GM21737 (cell line): ENCODE data around the gene SUFU.

ENCODE experiments used
- ATAC-seq: cut with Tn5 transposase; IDR thresholded peaks from one replicate; pipeline ENCODE4 v1.9.1; 2021; ENCODE audit warnings: mild to moderate bottlenecking, moderate library complexity; ENCODE audit not compliant: unreplicated experiment

SUFU gene

DNA sequence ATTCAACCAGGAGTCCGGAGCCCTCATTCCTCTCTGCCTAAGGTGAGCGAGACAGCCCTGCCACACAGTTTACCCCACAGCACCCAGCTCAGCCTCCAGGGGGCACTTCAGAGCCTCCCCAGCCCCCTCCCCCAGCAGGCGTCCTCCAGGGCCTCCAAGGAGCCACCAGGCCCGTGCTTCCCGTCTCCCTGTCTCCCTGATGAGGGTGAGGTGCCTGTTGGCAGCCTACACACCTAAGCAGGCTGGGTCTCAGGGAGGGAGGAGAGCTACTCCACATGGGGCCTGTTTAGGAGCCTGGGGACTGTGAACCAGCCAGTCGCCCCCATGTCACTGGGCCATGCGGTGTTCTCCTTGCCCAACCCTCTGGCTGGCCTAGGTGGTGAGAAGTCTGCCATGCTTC is 111.6 kb downstream of the SUFU start:
- ATAC-seq, result no peak

DNA sequence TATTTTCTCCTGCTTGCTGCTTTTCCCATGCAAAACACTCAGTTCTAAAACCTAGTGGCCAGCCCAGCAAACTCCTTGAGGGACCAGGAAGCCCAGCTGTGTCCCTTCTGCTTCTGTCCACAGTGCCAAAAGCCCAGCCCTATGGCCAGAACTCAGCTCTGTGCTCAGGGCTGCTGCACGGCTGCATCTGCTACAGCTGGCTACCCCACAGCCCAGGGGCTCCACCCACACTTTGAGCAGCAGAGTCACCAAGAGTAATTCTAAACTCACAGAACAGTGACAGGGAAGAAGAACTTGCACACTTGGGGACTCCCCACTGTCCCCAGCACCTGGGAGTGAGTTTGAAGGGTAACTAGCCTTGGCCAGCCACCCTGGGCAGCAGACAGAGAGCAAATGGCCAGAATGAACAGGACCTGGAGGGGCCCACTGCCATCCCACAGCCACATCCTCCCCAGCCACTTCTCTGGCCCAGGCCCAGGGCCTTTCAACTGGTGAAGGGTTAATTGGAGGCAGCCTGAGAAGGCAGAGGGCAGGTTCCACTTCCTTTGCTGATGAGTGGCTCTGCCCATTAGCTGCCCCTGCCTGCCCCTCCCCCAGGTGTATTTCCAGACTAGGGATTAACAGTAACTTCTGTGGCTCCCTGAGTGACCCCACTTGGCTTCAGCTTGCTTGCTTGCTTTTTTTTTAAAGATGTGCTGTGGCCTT is 112.4 kb downstream of the SUFU start:
- ATAC-seq, result no peak

DNA sequence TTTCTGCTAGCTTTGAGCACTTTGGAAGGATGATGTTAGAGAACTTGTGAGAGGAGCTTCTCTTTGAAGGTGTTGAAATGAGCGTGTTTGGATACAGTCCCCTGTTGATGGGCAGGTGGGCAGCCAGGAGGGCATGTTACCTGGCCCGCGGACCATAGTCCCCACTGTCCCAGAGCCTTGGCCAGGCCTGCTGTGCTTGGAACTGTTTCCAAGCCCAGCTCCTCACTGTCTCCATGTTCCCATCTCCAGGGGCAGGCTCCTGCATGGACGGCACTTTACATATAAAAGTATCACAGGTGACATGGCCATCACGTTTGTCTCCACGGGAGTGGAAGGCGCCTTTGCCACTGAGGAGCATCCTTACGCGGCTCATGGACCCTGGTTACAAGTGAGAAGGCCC is 113.3 kb downstream of the SUFU start:
- no peak for ATAC-seq

DNA sequence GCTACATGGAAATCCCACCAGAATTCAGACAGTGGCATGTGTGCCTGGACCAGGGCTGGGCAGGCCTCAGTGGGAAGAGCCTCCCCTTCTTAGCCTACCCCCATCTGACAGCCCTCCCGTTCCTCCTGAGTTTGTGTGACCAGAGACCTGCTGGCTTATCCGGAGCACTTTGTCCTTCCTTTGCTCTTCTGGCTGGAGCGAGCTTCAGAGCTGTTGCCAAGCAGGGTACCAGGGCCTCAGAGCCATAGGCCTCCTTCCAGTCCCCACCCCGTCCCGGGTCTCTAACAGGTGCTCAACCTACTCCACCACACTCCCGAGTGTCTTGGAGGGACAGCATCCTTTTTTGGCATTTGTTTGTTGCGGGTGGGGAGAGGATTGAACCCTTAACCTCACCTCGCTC is 114.0 kb downstream of the SUFU start:
- no peak for ATAC-seq

DNA sequence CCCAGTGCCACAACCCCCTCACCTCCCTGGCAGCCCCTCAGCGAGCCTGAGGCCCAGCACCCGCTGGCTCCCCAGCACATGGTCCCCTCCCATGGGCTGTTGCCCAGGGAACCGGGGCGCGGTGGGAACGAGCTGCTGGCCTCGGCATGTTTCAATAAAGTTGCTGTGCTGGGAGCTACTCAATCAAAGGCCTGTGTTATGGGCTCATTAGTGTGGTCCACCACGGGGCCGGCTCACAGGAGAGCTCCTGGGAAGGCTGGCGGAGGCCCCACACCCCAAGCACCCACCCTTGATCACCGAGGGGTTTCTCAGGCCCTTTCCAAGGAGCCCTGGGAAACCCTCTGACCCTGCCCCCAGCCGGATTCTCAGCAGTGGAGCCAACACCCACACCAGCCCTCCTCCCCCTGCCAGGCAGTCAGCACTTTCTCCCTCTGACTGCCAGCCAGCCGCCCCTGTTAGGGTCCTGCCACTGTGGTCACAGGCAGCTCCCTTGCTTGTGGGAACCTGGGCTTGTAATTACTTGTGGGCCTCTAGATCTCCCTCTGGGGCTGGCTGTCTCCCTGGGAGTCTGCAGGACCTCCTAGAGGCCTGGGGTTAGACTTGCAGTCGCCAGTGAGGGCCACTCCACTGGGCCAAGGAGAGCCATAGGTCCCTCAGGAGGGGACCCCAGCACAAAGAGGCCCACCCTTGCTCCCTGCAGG is 115.7 kb downstream of the SUFU start:
- no peak for ATAC-seq

DNA sequence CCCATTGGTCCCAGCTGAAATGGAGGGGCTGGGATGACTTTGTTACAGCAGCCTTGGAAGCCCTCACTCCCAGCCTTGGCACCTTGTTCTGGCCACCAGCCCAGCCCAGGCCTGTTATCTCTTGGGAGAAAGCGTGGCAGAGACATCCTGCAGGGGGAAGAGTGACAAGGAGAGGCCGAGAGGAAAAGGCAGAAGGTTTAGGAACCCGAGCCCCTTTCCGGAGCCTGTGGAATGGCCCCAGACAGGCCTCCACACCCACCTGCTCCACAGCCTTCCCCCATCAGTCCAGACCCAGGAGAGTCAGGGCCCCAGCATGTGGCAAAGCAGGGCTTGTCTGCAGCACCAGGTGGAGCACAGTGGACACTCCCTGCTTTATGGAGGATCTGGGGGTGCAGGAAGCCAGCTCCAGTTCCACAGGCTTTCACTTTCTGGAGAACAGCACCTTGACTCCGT is 116.4 kb downstream of the SUFU start:
- ATAC-seq, result no peak

DNA sequence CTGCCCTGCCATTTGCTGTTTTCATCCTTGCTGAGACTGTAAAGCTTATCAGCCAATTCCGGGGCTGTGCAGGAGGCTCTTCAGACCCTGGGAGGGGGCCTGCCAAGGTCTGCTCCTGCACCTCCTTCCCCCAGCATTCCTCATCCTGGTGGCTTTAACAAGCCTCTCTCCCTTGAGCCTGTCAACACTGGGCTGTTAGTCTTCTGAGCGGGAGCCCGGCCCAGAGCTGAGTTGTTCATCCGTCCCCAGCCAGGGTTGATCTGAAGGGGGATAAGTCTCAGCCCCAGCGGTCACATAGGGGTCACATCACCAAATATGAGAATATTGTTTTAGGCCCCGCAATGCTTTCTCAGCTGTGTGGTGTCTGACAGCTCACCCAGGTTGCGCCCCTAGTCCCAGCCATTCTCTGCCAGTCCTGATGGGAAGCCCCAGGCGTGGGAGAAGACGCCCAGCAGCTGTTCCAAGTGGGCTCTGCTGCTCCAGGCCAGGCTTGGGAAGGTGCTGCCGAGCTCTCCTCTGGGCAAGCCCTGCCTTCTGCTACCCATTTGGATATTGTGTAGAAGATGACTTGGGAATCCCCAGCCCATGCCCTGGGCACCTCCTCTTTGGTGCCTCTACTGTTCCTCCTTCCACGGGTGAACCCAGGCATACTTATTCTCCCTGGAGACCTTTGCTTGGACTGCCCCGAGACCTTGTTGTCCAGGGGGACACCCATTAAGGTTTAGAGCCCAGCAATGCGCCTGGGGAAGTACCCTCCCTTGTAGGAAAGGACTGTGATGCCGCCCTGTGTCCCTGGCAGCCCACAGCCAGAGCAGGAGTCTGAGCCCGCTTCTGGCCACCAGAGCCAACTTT is 117.0 kb downstream of the SUFU start:
- ATAC-seq, result no peak

DNA sequence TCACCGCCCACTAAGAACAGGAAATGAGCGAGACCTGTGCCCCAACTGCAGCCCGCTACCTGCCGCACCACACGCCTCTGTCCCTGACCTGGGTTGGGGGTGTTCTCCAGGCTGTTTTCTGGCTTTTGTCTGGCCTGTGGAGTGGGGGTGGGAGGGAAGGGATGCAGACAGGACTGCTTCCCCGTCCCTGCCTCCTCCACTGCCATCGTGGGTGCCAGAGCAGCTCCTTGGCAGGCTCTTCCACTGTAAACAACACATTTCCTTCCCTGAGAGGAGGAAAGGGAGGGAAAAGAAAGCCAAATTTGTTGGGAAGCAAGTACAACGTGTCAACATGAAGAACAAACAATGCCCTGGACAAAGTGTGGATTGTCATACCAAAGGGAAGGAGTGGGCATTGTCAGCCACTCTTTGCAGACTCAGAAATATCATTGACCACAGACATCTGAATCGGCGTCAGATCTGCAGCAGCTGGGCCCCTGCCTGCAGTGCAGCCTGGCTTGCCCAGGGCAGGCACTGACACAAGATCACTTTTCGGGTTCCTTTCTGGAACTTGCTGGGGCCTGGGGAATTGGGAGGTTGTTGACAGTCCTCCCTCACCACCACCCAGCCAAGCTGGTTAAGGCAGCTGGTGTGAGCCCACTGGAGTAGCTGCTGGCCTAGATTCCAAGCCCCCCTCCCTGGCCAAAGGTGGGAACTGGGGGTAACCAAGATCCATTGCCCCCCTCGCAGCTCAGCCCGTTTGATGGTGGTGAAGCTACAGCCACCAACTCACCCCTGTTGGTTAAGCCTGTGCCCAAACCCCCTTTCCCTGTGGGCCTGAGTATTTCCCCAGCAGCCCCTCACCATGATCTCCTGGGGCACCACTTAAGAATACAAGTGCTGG is 117.9 kb downstream of the SUFU start:
- ATAC-seq, result no peak

DNA sequence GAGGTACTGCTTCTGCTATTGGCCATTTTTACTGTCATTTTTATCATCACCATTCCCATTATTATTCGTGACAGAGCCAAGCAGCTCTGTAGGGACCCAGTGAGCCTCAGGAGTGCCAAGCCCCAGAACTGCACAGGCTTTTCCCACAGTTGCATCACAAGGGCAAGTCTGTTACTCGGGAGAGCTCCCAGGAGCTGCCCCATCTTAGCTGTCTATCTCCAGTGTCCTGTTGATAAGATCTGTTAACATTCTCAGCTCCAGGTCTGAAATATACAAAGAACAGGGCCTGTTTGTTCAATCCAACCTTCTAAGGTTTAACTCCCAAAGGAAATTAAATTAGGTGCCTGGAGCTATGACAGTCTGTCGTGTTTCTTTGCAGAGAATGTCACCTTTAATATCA is 120.3 kb downstream of the SUFU start:
- ATAC-seq, result no peak

DNA sequence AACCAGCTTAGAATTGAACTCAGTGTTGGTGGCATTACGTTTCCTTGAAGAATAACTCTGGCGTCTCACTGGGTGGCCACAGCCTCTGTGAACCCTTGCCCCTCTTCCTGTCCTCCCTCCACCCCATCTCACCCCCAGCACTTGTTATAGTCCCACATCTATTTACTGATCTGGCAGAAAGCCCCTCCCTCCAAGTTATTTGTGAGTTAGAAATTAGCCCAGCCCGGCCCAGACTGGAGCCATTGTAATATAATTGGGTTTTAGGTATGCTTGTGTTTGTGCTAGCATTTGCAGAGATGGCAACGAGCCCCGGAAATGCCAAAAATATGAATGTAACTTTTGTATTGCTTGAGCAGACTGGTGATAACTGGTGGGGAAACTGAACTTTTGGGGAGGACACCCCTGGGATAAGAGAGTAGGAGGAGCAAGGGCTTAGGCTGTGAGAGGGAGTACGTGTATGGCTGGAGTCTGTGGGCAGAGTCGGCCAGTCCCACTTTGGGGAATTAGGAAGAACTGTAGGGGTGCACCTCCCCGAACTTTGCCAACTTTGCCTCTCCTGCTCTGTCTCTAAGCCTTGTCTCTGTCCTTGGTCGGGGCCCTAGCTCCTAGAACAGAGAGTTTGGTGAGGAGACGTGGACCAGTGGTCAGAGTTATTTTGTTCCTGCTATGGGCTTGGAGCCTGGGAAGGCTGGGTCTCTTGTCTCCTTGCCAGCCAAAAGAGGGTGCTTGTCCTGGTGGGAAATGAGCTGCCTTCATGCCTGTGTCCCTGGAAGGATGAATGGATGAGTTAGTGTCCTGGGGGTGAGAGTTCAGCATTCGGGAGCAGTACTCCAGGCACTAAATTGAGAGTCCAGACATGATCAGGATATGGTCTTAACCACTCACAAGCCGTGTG is 121.2 kb downstream of the SUFU start:
- ATAC-seq, result no peak

DNA sequence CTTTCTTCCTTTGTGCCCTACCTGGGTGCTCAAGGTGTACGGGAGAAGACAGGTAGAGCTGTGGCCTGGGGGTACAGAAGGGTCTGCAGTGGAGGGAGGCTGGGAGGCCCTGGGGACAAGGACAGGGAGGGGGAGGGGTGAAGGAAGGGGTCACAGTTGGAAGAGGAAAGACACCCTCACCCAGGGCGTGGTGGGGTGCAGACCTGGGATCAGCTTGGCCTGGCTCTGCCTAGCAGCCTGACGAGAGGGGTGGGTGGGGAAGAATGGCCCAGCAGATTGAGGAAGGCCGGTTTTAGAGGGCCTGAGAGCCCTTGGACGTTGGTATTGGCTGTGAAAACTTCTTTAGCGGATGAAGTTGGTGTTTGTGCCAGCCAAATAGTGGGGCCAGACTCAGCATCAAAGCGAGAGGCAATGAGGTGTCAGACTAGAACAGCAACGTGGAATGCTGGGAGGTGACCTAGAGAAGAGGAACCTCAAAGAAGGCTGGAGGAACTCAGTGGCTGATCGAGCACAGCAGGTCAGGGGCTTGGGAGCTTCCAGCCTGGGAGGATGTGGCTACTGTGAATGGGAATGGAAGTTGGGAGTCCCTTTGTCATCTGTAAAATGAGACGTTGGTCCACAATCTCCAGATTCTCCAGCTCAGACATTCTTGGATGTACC is 122.4 kb downstream of the SUFU start:
- no peak for ATAC-seq

DNA sequence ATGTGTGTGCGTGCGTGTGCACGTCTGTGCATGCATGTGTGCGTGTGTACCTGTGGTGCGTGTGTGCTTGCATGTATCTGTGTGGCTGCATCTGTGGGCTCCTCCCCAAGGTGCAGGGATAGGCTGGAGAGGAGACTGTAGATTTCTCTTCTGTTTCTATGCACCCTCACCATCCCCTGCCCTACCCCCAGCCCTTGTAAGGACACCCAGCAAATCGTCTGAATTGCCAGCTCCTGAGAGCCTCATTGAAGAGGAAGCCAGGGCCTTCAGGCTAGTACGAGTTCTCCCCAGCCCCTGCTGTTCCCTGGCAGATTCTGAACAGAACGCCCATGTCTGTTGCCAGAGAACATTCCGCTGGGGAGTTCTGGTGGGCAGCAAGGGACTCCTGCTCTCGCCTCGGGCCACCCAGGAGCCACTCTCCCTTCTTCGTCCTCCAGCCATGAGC is 123.5 kb downstream of the SUFU start:
- ATAC-seq, result no peak

DNA sequence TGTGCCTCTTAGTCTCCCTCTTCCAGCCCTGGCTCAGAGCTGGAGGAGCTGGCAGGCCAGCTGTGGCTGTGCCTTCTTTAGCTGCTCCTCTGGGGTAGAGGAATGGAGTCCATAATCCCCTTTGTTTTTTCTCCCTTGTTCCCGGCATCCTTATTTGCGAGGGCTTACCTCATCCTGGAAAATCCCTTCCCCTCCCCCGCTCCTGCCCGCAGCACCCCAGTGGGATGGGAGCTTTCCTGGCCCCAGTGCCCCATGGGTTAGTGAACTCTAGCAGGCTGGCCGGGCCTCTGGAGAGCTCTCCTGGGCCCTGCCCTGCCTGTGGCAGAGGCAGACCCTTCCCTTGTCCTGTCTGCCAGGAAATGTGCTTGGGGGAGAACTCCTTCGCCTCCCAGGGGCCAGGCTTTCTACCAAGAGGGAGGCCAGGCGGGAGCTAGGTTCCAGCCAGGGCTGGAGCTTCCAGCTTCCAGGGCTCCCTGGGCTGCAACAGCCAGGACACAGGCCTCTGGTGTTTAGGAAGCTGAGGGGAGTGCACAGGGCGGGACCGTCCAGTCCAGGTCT is 124.0 kb downstream of the SUFU start:
- no peak for ATAC-seq

DNA sequence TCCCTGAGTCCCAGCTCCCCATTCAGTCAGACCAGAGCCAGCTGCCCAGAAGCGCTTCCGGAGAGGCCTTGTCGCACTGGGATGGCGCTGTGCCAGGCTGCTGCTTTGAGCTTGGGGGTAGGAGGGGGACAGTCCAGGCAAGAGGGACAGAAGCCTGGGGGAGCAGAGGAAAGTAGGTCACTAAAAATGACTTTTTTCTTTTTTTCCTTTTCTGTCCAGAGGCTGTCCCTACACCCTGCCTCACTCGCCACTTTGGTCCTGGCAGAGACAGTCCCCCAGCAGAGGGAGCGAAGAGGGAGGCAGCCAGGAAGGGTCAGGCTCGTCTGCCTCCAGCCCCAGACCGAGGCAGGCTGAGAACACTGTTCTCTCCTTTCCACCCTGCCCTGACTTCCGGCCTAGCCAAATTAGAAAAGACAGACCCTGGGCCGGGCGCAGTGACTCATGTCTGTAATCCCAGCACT is 124.7 kb downstream of the SUFU start:
- no peak for ATAC-seq

DNA sequence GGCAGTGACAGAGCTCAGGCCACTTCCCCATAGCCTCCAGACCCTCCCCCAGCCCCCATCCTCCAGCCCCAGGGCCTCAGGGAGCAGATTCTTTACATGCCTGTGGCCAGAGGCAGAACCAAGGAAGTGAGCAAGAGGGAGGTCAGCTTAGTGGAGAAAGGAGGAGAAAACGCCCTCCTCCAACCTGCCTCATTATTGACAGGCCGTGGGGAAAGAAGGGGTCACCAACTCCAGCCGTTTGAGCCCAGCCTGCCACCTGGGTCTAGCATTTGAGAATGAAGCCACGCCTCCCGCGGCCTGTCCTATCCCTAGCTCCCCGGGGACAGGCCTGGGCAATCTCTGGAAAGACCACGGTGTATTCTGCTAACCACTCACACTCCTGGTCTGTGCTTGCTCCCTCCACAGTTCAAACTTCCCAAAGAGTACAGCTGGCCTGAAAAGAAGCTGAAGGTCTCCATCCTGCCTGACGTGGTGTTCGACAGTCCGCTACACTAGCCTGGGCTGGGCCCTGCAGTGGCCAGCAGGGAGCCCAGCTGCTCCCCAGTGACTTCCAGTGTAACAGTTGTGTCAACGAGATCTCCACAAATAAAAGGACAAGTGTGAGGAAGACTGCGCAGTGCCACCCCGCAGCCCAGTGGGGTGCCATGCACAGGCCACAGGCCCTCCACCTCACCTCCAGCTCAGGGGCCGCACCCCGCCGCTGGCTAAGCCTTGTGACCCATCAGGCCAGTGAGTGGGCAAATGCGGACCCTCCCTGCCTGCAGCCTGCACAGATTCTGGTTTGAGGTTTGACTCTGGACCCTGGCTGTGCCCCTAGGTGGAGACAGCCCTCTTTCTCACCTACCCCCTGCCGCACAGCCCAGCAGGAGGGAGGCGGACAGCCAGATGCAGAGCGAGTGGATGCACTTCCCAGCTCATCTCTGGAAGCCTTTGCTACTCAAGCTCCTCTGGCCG is 126.2 kb downstream of the SUFU start:
- ATAC-seq, result no peak

DNA sequence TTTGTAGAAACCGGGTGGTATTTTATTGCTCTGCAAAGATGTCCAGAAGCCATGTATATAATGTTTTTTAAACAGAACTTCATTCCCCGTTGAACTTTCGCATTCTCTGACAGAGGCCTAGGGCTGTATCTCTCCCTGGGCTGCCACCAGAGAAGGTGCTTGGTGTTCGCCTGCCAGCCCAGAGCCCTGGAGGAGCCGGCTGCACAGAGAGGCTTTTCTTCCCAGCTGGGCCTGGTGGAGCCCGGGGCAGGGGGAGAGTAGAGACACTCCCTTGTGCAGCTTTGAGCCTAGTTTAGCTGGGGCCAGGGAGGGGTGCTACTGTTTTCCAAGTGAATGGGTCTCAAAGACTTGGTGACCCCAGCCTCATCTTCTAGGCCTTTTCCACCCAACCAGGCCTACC is 126.9 kb downstream of the SUFU start:
- no peak for ATAC-seq

DNA sequence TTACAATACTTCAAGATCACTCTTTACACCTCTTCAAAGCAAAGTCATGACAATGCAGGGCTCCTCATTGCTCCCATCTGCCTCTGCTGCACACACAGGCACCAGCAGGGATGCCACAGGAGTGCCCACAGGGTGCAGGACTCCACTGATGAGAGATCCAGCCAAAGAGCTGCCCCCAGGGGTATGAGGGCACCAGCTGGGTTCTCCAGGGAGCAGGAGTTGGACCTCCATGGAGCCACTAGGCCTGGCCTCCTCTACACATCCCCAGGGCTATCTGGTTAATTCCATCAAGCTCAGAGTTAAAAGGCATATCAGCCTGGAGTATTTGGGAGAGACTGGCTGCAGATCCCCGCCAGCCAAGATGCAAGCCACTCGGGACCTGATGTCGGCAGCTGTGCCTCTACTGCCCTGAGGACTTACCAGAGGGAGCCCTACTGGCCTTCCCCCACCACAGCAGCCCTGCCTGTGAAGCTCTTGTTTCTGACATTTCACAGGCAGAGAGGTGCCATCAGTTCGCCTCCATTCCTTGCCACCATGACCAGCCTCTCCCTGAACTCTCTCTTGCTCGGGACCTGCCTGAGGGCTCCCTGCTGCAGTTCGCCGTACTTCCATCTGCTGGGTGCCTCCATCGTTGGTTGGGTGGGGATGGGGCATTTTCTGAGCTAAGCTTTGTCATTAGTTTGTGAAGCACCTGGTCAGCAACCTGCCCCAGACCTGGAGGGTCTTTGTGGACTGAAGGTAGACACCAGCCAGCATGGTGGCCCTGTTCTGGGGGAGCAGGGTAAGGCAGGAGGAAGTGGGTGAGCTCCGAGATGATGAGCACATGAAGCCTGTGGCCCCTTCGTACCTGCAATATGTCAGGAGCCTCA is 128.0 kb downstream of the SUFU start:
- no peak for ATAC-seq
